Vagina (tissue), 2 donors: ENCODE results near the gene TEX26. TPM values are rescaled to one million over a fixed set of nuclear protein-coding genes. Genes with fewer than 3 reads are reported as not detected.

Source experiments
- DNase-seq, 2 donors: peaks; one replicate each; pipeline ENCODE4 v3.0.0-alpha.2; 2017; ENCODE audit errors: extremely low spot score in 2 of 2
- H3K27ac ChIP-seq: fragments of 200-600 bp; sonication (generic); one replicate; pipeline ENCODE4 v1.5.1; 2019
- H3K27me3 ChIP-seq: fragments of 200-600 bp; sonication (generic); one replicate; pipeline ENCODE4 v1.5.1; 2019
- H3K36me3 ChIP-seq, 2 donors: fragments of 200-600 bp; sonication (generic); one replicate each; pipeline ENCODE4 v1.5.1; 2017 to 2019
- H3K4me1 ChIP-seq: fragments of 200-600 bp; sonication (generic); one replicate; pipeline ENCODE4 v1.5.1; 2019
- H3K4me3 ChIP-seq, 2 donors: fragments of 200-600 bp; sonication (generic); 1 replicate in 1 of 2; 2 replicates in 1 of 2; pipeline ENCODE4 v1.5.1; 2016 to 2019
- H3K9me3 ChIP-seq: fragments of 200-600 bp; sonication (generic); one replicate; pipeline ENCODE4 v1.5.1; 2019
- CTCF ChIP-seq, 3 experiments: fragments of 450-650 bp in 2 of 3; fragments of 200-600 bp in 1 of 3; sonication (generic) in 1 of 3; IDR thresholded peaks; one replicate each; pipeline ENCODE4 v1.5.1; 2017 to 2019; ENCODE audit warnings: antibody characterized with exemption in 3 of 3, mild to moderate bottlenecking in 2 of 3, moderate library complexity in 2 of 3
- POLR2A ChIP-seq, 2 donors: fragments of 450-650 bp; IDR thresholded peaks; one replicate each; pipeline ENCODE4 v1.6.1; 2017; ENCODE audit warnings: antibody characterized with exemption in 2 of 2, mild to moderate bottlenecking in 2 of 2, moderate library complexity in 2 of 2
- POLR2AphosphoS5 ChIP-seq, 2 donors: sonication (generic); formaldehyde crosslinking; IDR thresholded peaks; one replicate each; pipeline ENCODE4 v1.9.0; 2017; ENCODE audit warnings: antibody characterized with exemption in 2 of 2, mild to moderate bottlenecking in 2 of 2, low read depth in 1 of 2; ENCODE audit not compliant: insufficient read depth in 1 of 2
- intact Hi-C: fragments of 100-400 bp; cut with DNase I; formaldehyde crosslinking; loops from one replicate; pipeline ENCODE4 v1.15.1; 2023
- total RNA-seq: library from RNA; depleted of rRNA; stranded (reverse); fragments of >200 nt; gene quantifications from one replicate; pipeline ENCODE4 v1.2.3, GENCODE V29; 2016

TEX26 gene
- total RNA-seq, 1 donor from 2014 or later, result not detected

- H3K4me1 ChIP-seq, result peaks cover 17% of the 10 kb centered on the region
- H3K27ac ChIP-seq, result no peak overlapping the region
- no peak overlapping the region for H3K4me3 ChIP-seq
- no peak for TF ChIP-seq CTCF (IDR thresholded peaks at IDR 0.05)
- TF ChIP-seq POLR2AphosphoS5 (IDR thresholded peaks at IDR 0.05; ENCODE audit: insufficient read depth in 1 of 2, low read depth in 1 of 2), result no peak
- no peak for TF ChIP-seq POLR2A (IDR thresholded peaks at IDR 0.05)
- H3K27me3 ChIP-seq, result no peaks in the 10 kb centered on the region
- no peak for DNase-seq
- no peaks in the 10 kb centered on the region for H3K36me3 ChIP-seq
- intact Hi-C loops, result no loop called here
- H3K9me3 ChIP-seq, result no peaks in the 10 kb centered on the region
These were observed 40.5 kb downstream of the TEX26 start for GRCh38 chr13:30972888-30973377.

DNA sequence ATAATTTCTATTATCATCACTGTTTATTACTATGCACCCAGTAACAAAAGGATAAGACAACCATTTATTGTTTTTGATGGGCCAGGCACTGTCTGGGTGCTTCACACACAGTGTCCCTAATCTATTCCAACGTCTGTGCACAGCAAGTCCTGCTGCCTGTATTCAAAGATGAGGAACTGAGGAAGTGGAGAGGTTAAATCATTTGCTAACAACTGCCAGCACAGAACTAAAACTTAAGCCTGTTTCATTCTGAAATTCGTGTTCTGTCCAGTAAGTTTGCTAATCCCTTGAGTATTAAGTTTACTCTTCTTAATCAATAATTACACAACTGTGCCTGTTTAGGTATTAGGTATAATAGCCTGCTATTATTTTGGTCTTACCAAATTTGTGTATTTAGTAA lies 41.9 kb downstream of the TEX26 start:
- no peak overlapping the region for H3K27ac ChIP-seq
- DNase-seq, result no peak
- intact Hi-C loops, result no loop called here

DNA sequence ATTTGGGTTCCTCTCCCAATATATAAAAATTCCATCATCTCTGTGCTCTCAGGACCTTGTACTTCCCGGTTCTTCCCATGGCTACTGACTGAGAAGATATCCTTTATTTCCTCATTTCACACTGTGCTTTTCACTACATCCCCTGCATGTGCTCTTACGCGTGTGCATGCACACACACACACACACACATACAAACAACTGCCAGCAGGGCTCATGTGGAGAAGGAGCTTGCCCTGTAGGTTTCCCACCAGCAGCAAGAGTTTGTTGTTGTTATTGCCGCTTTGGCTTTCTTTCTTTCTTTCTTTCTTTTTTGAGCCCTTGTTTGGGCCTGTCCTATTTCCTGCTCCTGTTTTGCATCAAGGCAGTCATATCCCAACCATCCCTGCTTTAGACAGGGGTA lies 43.6 kb downstream of the TEX26 start:
- H3K27me3 ChIP-seq, result no peaks in the 10 kb centered on the region
- DNase-seq, result no peak
- H3K27ac ChIP-seq, result no peak overlapping the region
- no peaks in the 10 kb centered on the region for H3K36me3 ChIP-seq
- no peak for TF ChIP-seq POLR2AphosphoS5 (IDR thresholded peaks at IDR 0.05; ENCODE audit: insufficient read depth in 1 of 2, low read depth in 1 of 2)
- TF ChIP-seq CTCF (IDR thresholded peaks at IDR 0.05), result no peak
- no peak for TF ChIP-seq POLR2A (IDR thresholded peaks at IDR 0.05)
- H3K4me1 ChIP-seq, result peaks cover 22% of the 10 kb centered on the region
- H3K9me3 ChIP-seq, result no peaks in the 10 kb centered on the region
- H3K4me3 ChIP-seq, result no peak overlapping the region
- intact Hi-C loops, result no loop called here

More for the DNA sequence above, 41.9 kb downstream of the TEX26 start:
- H3K36me3 ChIP-seq, result no peaks in the 10 kb centered on the region
- TF ChIP-seq POLR2AphosphoS5 (IDR thresholded peaks at IDR 0.05; ENCODE audit: insufficient read depth in 1 of 2, low read depth in 1 of 2), result no peak
- no peak for TF ChIP-seq POLR2A (IDR thresholded peaks at IDR 0.05)
- no peak for TF ChIP-seq CTCF (IDR thresholded peaks at IDR 0.05)
- H3K4me1 ChIP-seq, result peaks cover 22% of the 10 kb centered on the region
- no peaks in the 10 kb centered on the region for H3K27me3 ChIP-seq
- H3K4me3 ChIP-seq, result no peak overlapping the region
- H3K9me3 ChIP-seq, result no peaks in the 10 kb centered on the region

GRCh38 chr13:30978981-30979956 lies 46.8 kb downstream of the TEX26 start:
- Histone ChIP-seq H3K4me1 (peaks cover 11% of the 10 kb centered on the region), H3K27ac (no peak overlapping the region), H3K4me3 (no peak overlapping the region), H3K9me3 (no peaks in the 10 kb centered on the region), H3K27me3 (no peaks in the 10 kb centered on the region), H3K36me3 (no peaks in the 10 kb centered on the region)
- intact Hi-C loops, result no loop called here
- DNase-seq, result no peak
- no peak for TF ChIP-seq POLR2AphosphoS5 (IDR thresholded peaks at IDR 0.05; ENCODE audit: insufficient read depth in 1 of 2, low read depth in 1 of 2)
- no peak for TF ChIP-seq POLR2A (IDR thresholded peaks at IDR 0.05)
- TF ChIP-seq CTCF (IDR thresholded peaks at IDR 0.05), result no peak

GRCh38 chr13:30982506-30982905 lies 50.0 kb downstream of the TEX26 start:
- no peaks in the 10 kb centered on the region for H3K9me3 ChIP-seq
- H3K4me1 ChIP-seq, result peaks cover 9% of the 10 kb centered on the region
- H3K27ac ChIP-seq, result no peak overlapping the region
- TF ChIP-seq POLR2AphosphoS5 (IDR thresholded peaks at IDR 0.05; ENCODE audit: insufficient read depth in 1 of 2, low read depth in 1 of 2) (no peak), POLR2A (IDR thresholded peaks at IDR 0.05) (no peak), CTCF (IDR thresholded peaks at IDR 0.05) (no peak)
- H3K36me3 ChIP-seq, result no peaks in the 10 kb centered on the region
- intact Hi-C loops, result no loop called here
- no peak for DNase-seq
- no peak overlapping the region for H3K4me3 ChIP-seq
- no peaks in the 10 kb centered on the region for H3K27me3 ChIP-seq
